ENCODE results near the gene TNNT1.

GRCh38 chr19:55147545-55148251, 1.3 kb downstream of the TNNT1 start:
- TF ChIP-seq CTCF (IDR thresholded peaks at IDR 0.05) (no peak), POLR2A (IDR thresholded peaks at IDR 0.05) (no peak)

Data from suprapubic skin (tissue), 3 donors.